Panc1 (cell line): Measurements from ENCODE around the gene DLG2. TPM values are rescaled to one million over a fixed set of nuclear protein-coding genes. Genes with fewer than 3 reads are reported as not detected.

Experiments used
- ATAC-seq: fragments of 200-7000 bp; cut with Tn5 transposase; 2 replicates; pipeline ENCODE4 v1.9.1; 2020; ENCODE audit warnings: mild to moderate bottlenecking, moderate library complexity
- BruUV-seq: library from RNA; stranded (reverse); fragments of 400-500 nt; replicated peaks from 2 replicates; lab custom pipeline; 2021; lab: Mats Ljungman, UMichigan
- CTCF ChIA-PET: fragments of 300-600 bp; sonication (Branson Sonifier 250); formaldehyde crosslinking; loops from one replicate; lab custom pipeline; 2022; ENCODE audit warnings: antibody characterized with exemption; lab: Charles Lee
- POLR2A ChIA-PET: fragments of 300-600 bp; sonication (Branson Sonifier 250); formaldehyde crosslinking; loops from one replicate; lab custom pipeline; 2022; ENCODE audit warnings: antibody characterized with exemption; lab: Charles Lee
- DNase-seq: peaks from one replicate; pipeline ENCODE4 v3.0.0-alpha.2; 2010; ENCODE audit warnings: low read depth, low spot score
- H3K27ac ChIP-seq: 2 replicates; pipeline ENCODE4 v1.5.1; 2011; ENCODE audit warnings: mild to moderate bottlenecking, low read length, inconsistent platforms
- H3K27me3 ChIP-seq: fragments of 200-500 bp; sonication (Bioruptor generic); 2 replicates; pipeline ENCODE4 v1.6.0; 2014; ENCODE audit warnings: low read length, inconsistent platforms; ENCODE audit not compliant: control insufficient read depth, insufficient read depth
- H3K36me3 ChIP-seq: fragments of 200-500 bp; sonication (Bioruptor generic); 2 replicates; pipeline ENCODE4 v1.5.1; 2014; ENCODE audit warnings: inconsistent platforms, mild to moderate bottlenecking, low read length, moderate library complexity; ENCODE audit not compliant: control insufficient read depth, insufficient read depth
- H3K4me1 ChIP-seq: 2 replicates; pipeline ENCODE4 v1.5.1; 2011; ENCODE audit warnings: inconsistent platforms, mild to moderate bottlenecking, low read length, moderate library complexity; ENCODE audit not compliant: control insufficient read depth, insufficient read depth
- H3K4me3 ChIP-seq, 2 experiments: 2 replicates each; pipeline ENCODE4 v1.5.1; 2011 to 2012; ENCODE audit warnings: low read depth in 2 of 2, low read length in 2 of 2, mild to moderate bottlenecking in 2 of 2, inconsistent platforms in 1 of 2, moderate library complexity in 1 of 2
- H3K9me3 ChIP-seq: fragments of 200-500 bp; sonication (Bioruptor generic); 2 replicates; pipeline ENCODE4 v1.5.1; 2014; ENCODE audit warnings: low read depth, mild to moderate bottlenecking, inconsistent platforms, low read length, moderate library complexity; ENCODE audit not compliant: control insufficient read depth, insufficient read depth
- CTCF ChIP-seq: fragments of 450-650 bp; IDR thresholded peaks from 2 replicates; pipeline ENCODE4 v1.5.1; 2017; ENCODE audit warnings: mild to moderate bottlenecking
- POLR2AphosphoS5 ChIP-seq: IDR thresholded peaks from 2 replicates; pipeline ENCODE4 v1.6.1; 2012; ENCODE audit warnings: mild to moderate bottlenecking, low read depth, low read length, moderate library complexity
- SIN3A ChIP-seq: IDR thresholded peaks from 2 replicates; pipeline ENCODE4 v1.6.1; 2012; ENCODE audit warnings: low read depth, mild to moderate bottlenecking, low read length, moderate library complexity, borderline replicate concordance; ENCODE audit not compliant: insufficient read depth
- TCF7L2 ChIP-seq: IDR thresholded peaks from 2 replicates; pipeline ENCODE4 v1.6.1; 2011; ENCODE audit warnings: mild to moderate bottlenecking, low read depth, low read length, inconsistent platforms
- in situ Hi-C: cut with HindIII; loops from 2 replicates; pipeline ENCODE4 v1.10.0; 2016; ENCODE audit warnings: low sequenced_read_pairs, low pct_unique_long_range_greater_than_20kb
- intact Hi-C: fragments of 100-400 bp; cut with micrococcal nuclease; formaldehyde crosslinking; loops from one replicate; pipeline ENCODE4 v1.10.0; 2022; ENCODE audit not compliant: unreplicated experiment
- total RNA-seq: library from RNA; stranded (reverse); gene quantifications from one replicate; pipeline ENCODE4 v1.2.1, GENCODE V29; 2021; ENCODE audit not compliant: unreplicated experiment
- TF ChIP-seq, protein P1 (sequence below), 2 experiments: IDR thresholded peaks; 2 replicates each; pipeline ENCODE4 v1.6.1; 2011 to 2012; ENCODE audit warnings: low read depth in 2 of 2, control low read depth in 1 of 2, low read length in 1 of 2, mild to moderate bottlenecking in 1 of 2, moderate library complexity in 1 of 2; ENCODE audit not compliant: insufficient read depth in 1 of 2

DLG2 gene
- total RNA-seq, 1 experiment from 2014 or later, result 4.2 TPM

DNA sequence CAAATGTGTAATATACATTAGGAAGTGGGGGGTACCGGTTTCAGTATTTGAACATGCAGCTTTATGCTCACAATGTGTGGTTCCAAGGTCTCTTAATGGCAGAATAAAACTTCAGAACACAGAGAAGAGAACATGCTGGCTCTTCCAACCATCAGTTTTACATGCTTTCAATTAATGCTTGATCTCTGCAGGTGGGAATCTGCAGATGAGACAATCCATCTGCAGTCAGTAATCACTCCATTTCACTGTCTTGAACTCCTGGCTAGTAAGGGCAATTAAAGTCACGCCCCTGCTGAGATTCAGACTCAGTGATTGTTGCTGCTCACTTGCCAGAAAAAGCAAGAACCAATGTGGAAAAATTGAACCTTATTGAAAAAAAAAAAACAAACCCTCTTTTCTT lies 945.7 kb downstream of the DLG2 start:
- Histone ChIP-seq H3K27me3 (no peaks in the 10 kb centered on the region), H3K9me3 (no peaks in the 10 kb centered on the region), H3K36me3 (no peaks in the 10 kb centered on the region), H3K4me3 (no peak overlapping the region), H3K4me1 (no peaks in the 10 kb centered on the region), H3K27ac (no peak overlapping the region)
- in situ Hi-C loops (no loop called here), intact Hi-C loops (no loop called here)
- no peak for TF ChIP-seq CTCF
- TF ChIP-seq POLR2AphosphoS5, result no peak
- TF ChIP-seq, protein P1, sequence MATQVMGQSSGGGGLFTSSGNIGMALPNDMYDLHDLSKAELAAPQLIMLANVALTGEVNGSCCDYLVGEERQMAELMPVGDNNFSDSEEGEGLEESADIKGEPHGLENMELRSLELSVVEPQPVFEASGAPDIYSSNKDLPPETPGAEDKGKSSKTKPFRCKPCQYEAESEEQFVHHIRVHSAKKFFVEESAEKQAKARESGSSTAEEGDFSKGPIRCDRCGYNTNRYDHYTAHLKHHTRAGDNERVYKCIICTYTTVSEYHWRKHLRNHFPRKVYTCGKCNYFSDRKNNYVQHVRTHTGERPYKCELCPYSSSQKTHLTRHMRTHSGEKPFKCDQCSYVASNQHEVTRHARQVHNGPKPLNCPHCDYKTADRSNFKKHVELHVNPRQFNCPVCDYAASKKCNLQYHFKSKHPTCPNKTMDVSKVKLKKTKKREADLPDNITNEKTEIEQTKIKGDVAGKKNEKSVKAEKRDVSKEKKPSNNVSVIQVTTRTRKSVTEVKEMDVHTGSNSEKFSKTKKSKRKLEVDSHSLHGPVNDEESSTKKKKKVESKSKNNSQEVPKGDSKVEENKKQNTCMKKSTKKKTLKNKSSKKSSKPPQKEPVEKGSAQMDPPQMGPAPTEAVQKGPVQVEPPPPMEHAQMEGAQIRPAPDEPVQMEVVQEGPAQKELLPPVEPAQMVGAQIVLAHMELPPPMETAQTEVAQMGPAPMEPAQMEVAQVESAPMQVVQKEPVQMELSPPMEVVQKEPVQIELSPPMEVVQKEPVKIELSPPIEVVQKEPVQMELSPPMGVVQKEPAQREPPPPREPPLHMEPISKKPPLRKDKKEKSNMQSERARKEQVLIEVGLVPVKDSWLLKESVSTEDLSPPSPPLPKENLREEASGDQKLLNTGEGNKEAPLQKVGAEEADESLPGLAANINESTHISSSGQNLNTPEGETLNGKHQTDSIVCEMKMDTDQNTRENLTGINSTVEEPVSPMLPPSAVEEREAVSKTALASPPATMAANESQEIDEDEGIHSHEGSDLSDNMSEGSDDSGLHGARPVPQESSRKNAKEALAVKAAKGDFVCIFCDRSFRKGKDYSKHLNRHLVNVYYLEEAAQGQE (IDR thresholded peaks at IDR 0.05; ENCODE audit: insufficient read depth in 1 of 2, low read depth in 2 of 2, low read length in 1 of 2), result no peak
- no peak for TF ChIP-seq TCF7L2
- TF ChIP-seq SIN3A, result no peak
- DNase-seq, result no peak
- no peak for ATAC-seq
- POLR2A ChIA-PET, result no interaction called here
- CTCF ChIA-PET, result no interaction called here
- BruUV-seq, result no TSS peak

- BruUV-seq, result no TSS peak
- ATAC-seq (no peak), DNase-seq (no peak)
- no peak overlapping the region for H3K27ac ChIP-seq
- intact Hi-C loops (no loop called here), in situ Hi-C loops (no loop called here)
- CTCF ChIA-PET, result no interaction called here
- no peaks in the 10 kb centered on the region for H3K4me1 ChIP-seq
- POLR2A ChIA-PET, result interaction anchor here (0.5 kb wide), 1 partner anchor 801 kb away, joined by 3 read pairs; no protein-coding TSS in a partner anchor
- no peaks in the 10 kb centered on the region for H3K9me3 ChIP-seq
- H3K4me3 ChIP-seq, result no peak overlapping the region
- no peaks in the 10 kb centered on the region for H3K36me3 ChIP-seq
- no peaks in the 10 kb centered on the region for H3K27me3 ChIP-seq
- TF ChIP-seq POLR2AphosphoS5 (no peak), SIN3A (no peak), CTCF (no peak), TCF7L2 (no peak)
- TF ChIP-seq, protein P1 (IDR thresholded peaks at IDR 0.05; ENCODE audit: insufficient read depth in 1 of 2, low read depth in 2 of 2, low read length in 1 of 2), result no peak
Observed at GRCh38 chr11:84675396-84676025, 951.6 kb downstream of the DLG2 start.
